ENCODE data around the gene RHOV. TPM values are rescaled to one million over a fixed set of nuclear protein-coding genes. Genes with fewer than 3 reads are reported as not detected.

RHOV gene
- total and polyA plus RNA-seq, 10 of the 15 experiments (the other 5 are each of a cell fraction or from before 2014, with no cell fraction given), result 0.24 to 39.3 (median 9.3) TPM

GRCh38 chr15:40914486-40914885 lies 40.5 kb upstream of the RHOV start (continued):
- TF ChIP-seq SMAD1 (IDR thresholded peaks at IDR 0.05; ENCODE audit: low read depth, partially characterized antibody) (no peak), NFYB (IDR thresholded peaks at IDR 0.05; ENCODE audit: insufficient read depth, low read depth, low read length) (no peak), CHD2 (IDR thresholded peaks at IDR 0.05; ENCODE audit: borderline replicate concordance, low read depth, low read length) (0 out of 2 replicates have a peak, but pooled peaks have one; percentile 9)

GRCh38 chr15:40914013-40914412 lies 40.0 kb upstream of the RHOV start:
- Histone ChIP-seq H3K4me2 (ENCODE audit: control insufficient read depth, insufficient read depth) (no peak overlapping the region), H3K9ac (ENCODE audit: control insufficient read depth, insufficient read depth, low read length) (no peak overlapping the region), H3K27me3 (replicated peaks in 1 of 2; ENCODE audit: control insufficient read depth in 2 of 2, insufficient read depth in 2 of 2, low read length in 1 of 2) (no peaks in the 10 kb centered on the region), H3K4me1 (ENCODE audit: control insufficient read depth, insufficient read depth, low read length) (peaks cover 9% of the 10 kb centered on the region), H3K36me3 (ENCODE audit: control insufficient read depth in 2 of 2, insufficient read depth in 2 of 2, low read length in 1 of 2) (no peaks in the 10 kb centered on the region), H2AFZ (ENCODE audit: control insufficient read depth, low read depth, low read length) (no peak overlapping the region), H3K27ac (ENCODE audit: control insufficient read depth, insufficient read depth) (no peak overlapping the region), H3K4me3 (no peak overlapping the region), H3K9me3 (replicated peaks; ENCODE audit: control insufficient read depth, insufficient read depth, low read length) (no peaks in the 10 kb centered on the region), H4K20me1 (ENCODE audit: control insufficient read depth, insufficient read depth) (no peaks in the 10 kb centered on the region), H3K79me2 (ENCODE audit: control insufficient read depth, insufficient read depth, low read length) (no peaks in the 10 kb centered on the region)
- TF ChIP-seq CHD2 (IDR thresholded peaks at IDR 0.05; ENCODE audit: borderline replicate concordance, low read depth, low read length) (0 out of 2 replicates have a peak, but pooled peaks have one; percentile 18), PBX3 (IDR thresholded peaks at IDR 0.05; ENCODE audit: insufficient replicate concordance, low read depth, low read length) (peak; percentile 23), TCF7 (IDR thresholded peaks at IDR 0.05; ENCODE audit: borderline replicate concordance) (no peak), HDGF (IDR thresholded peaks at IDR 0.05) (0 out of 2 replicates have a peak, but pooled peaks have one; percentile 67), TCF3 (IDR thresholded peaks at IDR 0.05; ENCODE audit: borderline replicate concordance, insufficient read depth, low read depth, low read length) (peak; percentile 67; the same call in 1 of the 2 replicates), BCL3 (IDR thresholded peaks at IDR 0.05; ENCODE audit: borderline replicate concordance, insufficient read depth, low read depth, low read length, poor library complexity, severe bottlenecking) (peak; percentile 100)
- WGBS (ENCODE audit: insufficient coverage, insufficient replicate concordance, low lambda C conversion rate, missing lambda C conversion rate), result 91% methylated on average over 12 of the region's 12 CpGs
- ATAC-seq (no peak), FAIRE-seq (peak; percentile 57), DNase-seq (ENCODE audit: low read depth, low spot score) (no peak)
- in situ Hi-C loops (cut with MboI) (no loop called here), intact Hi-C loops (cut with micrococcal nuclease; ENCODE audit: unreplicated experiment) (no loop called here)
- BruUV-seq (replicated peaks), result no TSS peak
- CTCF ChIA-PET, result interaction anchor here (0.7 to 6.1 kb wide), 6 partner anchors 11 to 216 kb away, joined by 3 to 30 read pairs (median 9); no protein-coding TSS in a partner anchor
- SMC1A ChIA-PET (ENCODE audit: uncharacterized antibody, unreplicated experiment), result interaction anchor here (1.1 to 2.1 kb wide), 5 partner anchors 9 to 274 kb away, joined by 3 to 8 read pairs (median 5); no protein-coding TSS in a partner anchor
- POLR2A ChIA-PET, result interaction anchor here (0.6 kb wide), 1 partner anchor 190 kb away, joined by 4 read pairs; no protein-coding TSS in a partner anchor
- RAD21 ChIA-PET (ENCODE audit: unreplicated experiment), result interaction anchor here (1.1 kb wide), 1 partner anchor 270 kb away, joined by 6 read pairs; no protein-coding TSS in a partner anchor
